Effector CD8-positive, alpha-beta T cell (primary cell): ENCODE data around the gene TDRD12.
"Not testable (repeated sequence)": the region's sequence is repeated elsewhere in the genome, so short reads cannot be mapped to it uniquely, and the experiment has no call there.

Experiments used
- DNase-seq: peaks from one replicate; lab custom pipeline; 2025; lab: John Stamatoyannopoulos, UW

Gene TDRD12

DNA sequence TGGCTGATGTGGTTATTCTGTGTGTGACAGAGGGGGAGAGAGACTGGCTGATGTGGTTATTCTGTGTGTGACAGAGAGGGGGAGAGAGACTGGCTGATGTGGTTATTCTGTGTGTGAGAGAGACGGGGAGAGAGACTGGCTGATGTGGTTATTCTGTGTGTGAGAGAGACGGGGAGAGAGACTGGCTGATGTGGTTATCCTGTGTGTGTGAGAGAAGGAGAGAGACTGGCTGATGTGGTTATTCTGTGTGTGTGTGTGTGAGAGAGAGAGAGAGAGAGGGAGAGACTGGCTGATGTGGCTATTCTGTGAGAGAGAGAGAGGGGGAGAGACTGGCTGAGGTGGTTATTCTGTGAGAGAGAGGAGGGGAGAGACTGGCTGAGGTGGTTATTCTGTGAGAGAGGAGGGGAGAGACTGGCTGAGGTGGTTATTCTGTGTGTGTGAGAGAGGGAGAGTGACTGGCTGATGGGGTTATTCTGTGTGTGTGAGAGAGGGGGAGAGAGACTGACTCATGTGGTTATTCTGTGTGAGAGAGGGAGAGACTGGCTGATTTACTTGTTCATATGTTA is 27.1 kb downstream of the TDRD12 start:
- peak; percentile 43 for DNase-seq

GRCh38 chr19:32748497-32748896 is 28.9 kb downstream of the TDRD12 start:
- DNase-seq, result no peak

- no peak for DNase-seq
Measured at GRCh38 chr19:32748948-32749347, 29.4 kb downstream of the TDRD12 start.

- DNase-seq, result no peak
Measured at GRCh38 chr19:32749361-32749760, 29.8 kb downstream of the TDRD12 start.

GRCh38 chr19:32750441-32751055 is 31.0 kb downstream of the TDRD12 start:
- DNase-seq, result no peak

GRCh38 chr19:32751066-32751465 is 31.5 kb downstream of the TDRD12 start:
- DNase-seq, result no peak

- no peak for DNase-seq
Measured at GRCh38 chr19:32757189-32757588, 37.6 kb downstream of the TDRD12 start.

GRCh38 chr19:32765365-32765764 is 45.8 kb downstream of the TDRD12 start:
- DNase-seq, result not testable (repeated sequence)

DNA sequence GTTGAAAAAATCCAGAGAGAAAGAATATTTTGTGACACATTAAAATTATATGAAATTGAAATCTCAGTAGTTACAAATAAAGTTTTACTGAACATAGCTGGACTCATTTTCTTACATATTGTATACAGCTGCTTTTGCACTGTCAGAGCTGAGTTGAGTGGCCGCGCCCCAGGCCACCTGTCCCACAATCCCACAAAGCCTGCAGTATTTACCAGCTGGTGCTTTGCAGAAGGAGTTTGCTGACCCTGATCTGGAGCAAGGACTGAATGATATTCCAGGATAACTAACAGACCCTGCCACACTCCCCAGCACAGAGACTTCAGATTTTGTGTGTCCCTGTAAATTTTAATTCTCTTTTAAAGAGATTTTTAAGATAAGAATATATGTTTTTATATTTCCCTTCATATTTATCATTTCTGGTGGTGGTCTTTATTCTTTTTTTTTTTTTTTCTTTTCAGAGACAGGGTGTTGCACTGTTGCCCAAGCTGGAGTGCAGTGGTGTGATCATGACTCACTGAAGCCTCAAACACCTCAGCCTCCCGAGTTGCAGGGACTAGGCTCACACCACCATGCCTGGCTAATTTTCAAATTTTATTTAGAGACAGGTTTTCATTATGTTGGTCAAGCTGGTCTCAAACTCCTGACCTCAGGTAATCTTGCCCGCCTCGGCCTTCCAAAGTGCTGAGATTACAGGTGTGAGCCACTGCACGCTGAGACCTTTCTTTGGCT is 48.5 kb downstream of the TDRD12 start:
- DNase-seq, result no peak

GRCh38 chr19:32771596-32771995 is 52.0 kb downstream of the TDRD12 start:
- no peak for DNase-seq

- DNase-seq, result no peak
Measured at GRCh38 chr19:32773126-32773525, 53.6 kb downstream of the TDRD12 start.

DNA sequence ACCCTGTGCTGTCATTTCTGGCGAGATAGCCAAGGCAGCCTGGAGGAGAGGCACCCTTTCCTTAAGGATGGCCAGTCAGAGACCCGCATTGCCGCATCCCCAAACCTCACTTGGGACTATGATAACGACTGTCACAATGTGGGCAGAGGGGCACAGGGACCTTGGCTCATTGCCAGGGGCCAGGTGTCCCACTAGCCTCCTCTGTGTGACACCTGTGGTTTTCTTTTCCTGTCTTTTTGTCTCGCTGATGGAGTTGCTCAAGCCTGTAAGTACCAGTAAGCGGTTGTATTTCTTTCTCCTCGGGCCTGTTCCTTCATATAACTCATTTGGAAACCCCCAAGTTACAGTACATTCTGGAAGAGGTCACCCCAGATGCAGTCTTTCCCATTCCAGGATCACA is 59.5 kb downstream of the TDRD12 start:
- DNase-seq, result no peak

- DNase-seq, result no peak
Measured at GRCh38 chr19:32781280-32781679, 61.7 kb downstream of the TDRD12 start.

GRCh38 chr19:32782089-32782488 is 62.5 kb downstream of the TDRD12 start:
- not testable (repeated sequence) for DNase-seq

DNA sequence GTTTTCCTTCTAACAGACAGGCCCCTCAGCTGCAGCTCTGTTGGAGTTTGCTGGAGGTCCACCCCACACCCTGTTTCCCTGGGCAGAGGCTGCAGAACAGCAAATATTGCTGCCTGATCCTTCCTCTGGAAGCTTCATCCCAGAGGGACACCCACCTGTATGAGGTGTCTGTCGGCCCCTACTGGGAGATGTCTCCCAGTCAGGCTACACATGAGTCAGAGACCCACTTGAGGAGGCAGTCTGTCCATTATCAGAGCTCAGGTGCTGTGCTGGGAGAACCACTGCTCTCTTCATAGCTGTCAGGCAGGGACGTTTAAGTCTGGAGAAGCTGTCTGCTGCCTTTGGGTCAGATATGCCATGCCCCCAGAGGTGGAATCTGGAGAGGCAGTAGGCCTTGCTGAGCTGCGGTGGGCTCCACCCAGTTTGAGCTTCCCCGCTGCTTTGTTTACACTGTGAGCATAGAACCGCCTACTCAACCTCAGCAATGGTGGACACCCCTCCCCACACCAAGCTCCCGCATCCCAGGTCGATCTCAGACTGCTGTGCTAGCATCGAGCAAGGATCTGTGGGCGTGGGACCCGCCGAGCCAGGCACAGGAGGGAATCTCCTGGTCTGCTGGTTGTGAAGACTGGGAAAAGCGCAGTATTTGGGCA is 67.7 kb downstream of the TDRD12 start:
- DNase-seq, result not testable (repeated sequence)

DNA sequence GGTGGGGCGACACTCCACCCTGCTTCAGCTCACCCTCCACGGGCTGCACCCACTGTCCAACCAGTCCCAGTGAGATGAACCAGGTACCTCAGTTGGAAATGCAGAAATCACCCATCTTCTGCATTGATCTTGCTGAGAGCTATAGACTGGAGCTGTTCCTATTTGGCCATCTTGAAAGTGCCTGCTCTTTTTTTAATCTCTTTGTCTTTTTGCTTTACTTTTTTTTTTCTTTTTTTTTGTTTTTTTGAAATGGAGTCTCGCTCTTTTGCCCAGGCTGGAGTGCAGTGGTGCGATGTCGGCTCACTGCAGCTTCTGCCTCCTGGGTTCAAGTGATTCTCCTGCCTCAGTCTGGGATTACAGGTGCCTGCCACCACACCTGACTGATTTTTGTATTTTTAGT is 68.3 kb downstream of the TDRD12 start:
- DNase-seq, result not testable (repeated sequence)

GRCh38 chr19:32789429-32789828 is 69.9 kb downstream of the TDRD12 start:
- DNase-seq, result no peak

- DNase-seq, result no peak
Measured at GRCh38 chr19:32798201-32798600, 78.6 kb downstream of the TDRD12 start.

DNA sequence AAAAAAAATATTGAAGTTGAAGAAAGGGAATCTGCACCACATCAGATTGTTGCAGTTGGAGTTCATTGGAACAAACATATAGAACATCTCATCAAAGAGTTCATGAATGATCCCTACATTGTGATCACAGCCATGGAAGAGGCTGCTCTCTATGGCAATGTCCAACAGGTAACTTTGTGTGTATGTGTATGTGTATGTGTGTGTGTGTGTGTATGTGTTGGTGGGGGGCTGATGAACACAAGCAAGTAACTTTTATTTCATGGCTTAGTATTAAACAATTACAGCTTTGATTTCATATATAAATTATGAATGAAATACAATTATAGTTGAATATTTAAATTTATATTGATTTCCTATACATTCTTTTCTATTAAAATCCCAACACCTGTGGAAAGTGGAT is 80.6 kb downstream of the TDRD12 start:
- no peak for DNase-seq

GRCh38 chr19:32800754-32801153 is 81.2 kb downstream of the TDRD12 start:
- DNase-seq, result no peak

GRCh38 chr19:32802840-32803239 is 83.3 kb downstream of the TDRD12 start:
- no peak for DNase-seq

DNA sequence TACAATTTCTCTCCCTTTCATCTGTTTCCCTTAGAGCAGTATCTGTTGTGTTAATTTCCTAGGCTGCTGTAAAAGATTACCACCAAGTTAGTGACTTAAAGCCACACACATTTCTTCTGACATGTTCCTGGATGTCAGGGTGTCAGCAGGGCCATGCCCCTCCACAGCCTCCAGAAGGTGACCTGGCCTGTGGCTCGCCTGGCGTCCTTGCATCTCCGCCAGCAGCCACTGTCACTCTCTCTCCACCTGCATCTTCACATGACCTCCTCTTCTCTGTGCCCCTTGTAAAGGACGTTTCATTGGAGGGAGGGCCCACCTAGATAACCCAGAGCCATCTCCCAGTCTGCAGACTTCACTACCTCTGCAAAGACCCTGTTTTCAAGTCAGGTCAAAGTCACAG is 88.7 kb downstream of the TDRD12 start:
- no peak for DNase-seq

DNA sequence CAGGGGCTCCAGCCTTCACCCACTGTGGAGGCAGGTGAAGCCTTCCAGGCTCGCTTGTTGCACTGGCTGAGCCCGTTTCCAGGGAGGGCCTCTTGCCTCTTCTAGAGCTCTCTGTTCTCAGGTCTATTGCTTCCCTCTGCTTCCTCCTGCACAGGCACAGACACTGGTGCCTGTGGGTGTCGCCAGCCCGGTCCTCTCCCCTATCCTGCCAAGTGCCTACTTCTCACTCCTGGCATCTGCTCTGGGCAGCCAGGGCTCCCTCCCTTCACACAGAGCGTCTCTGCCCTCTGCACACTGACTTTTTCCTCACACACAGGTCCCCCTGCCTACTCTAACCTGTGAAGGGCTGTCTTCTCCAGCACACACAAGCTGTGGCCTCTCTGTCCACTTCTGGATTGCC is 89.7 kb downstream of the TDRD12 start:
- no peak for DNase-seq
